Esophagus muscularis mucosa (tissue), 3 donors: ENCODE results near the gene RGS2.
A peak's percentile ranks its signal among the peaks of the same experiment; 100 is the strongest.

Experiments used
- EP300 ChIP-seq: sonication (generic); formaldehyde crosslinking; IDR thresholded peaks from one replicate; pipeline ENCODE4 v1.6.1; 2017; ENCODE audit warnings: antibody characterized with exemption
- TF ChIP-seq, protein P1 (sequence below), 3 experiments: fragments of 200-600 bp in 2 of 3; fragments of 450-650 bp in 1 of 3; sonication (generic) in 2 of 3; IDR thresholded peaks; one replicate each; pipeline ENCODE4 v1.5.1; 2017 to 2019; ENCODE audit warnings: antibody characterized with exemption in 3 of 3, mild to moderate bottlenecking in 2 of 3, moderate library complexity in 1 of 3

GRCh38 chr1:192805832-192806323, 3.0 kb upstream of the RGS2 start:
- TF ChIP-seq, protein P1, sequence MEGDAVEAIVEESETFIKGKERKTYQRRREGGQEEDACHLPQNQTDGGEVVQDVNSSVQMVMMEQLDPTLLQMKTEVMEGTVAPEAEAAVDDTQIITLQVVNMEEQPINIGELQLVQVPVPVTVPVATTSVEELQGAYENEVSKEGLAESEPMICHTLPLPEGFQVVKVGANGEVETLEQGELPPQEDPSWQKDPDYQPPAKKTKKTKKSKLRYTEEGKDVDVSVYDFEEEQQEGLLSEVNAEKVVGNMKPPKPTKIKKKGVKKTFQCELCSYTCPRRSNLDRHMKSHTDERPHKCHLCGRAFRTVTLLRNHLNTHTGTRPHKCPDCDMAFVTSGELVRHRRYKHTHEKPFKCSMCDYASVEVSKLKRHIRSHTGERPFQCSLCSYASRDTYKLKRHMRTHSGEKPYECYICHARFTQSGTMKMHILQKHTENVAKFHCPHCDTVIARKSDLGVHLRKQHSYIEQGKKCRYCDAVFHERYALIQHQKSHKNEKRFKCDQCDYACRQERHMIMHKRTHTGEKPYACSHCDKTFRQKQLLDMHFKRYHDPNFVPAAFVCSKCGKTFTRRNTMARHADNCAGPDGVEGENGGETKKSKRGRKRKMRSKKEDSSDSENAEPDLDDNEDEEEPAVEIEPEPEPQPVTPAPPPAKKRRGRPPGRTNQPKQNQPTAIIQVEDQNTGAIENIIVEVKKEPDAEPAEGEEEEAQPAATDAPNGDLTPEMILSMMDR (IDR thresholded peaks at IDR 0.05): peak; percentile 54 to 68 (median 55)
- TF ChIP-seq EP300: no peak
